Activated naive CD8-positive, alpha-beta T cell treated with anti-CD3 and anti-CD28 coated beads, Interleukin-2, amount 10 ng/mL, durations not matched to agents 7 days and 5 days (primary cell): ENCODE results near the gene TNS1. TPM values are rescaled to one million over a fixed set of nuclear protein-coding genes. Genes with fewer than 3 reads are reported as not detected.
A peak's percentile ranks its signal among the peaks of the same experiment; 100 is the strongest.
"Not testable (repeated sequence)": the region's sequence is repeated elsewhere in the genome, so short reads cannot be mapped to it uniquely, and the experiment has no call there.

ENCODE experiments used
- ATAC-seq: fragments of 150-1000 bp; cut with Tn5 transposase; one replicate; pipeline ENCODE4 v1.10.0; 2021; ENCODE audit warnings: low read depth, moderate library complexity
- POLR2A ChIA-PET: fragments of 350-600 bp; sonication (Branson Sonifier 250); formaldehyde crosslinking; loops from one replicate; lab custom pipeline; 2021; ENCODE audit warnings: antibody characterized with exemption; lab: Charles Lee
- DNase-seq: peaks from one replicate; pipeline ENCODE4 v3.0.0; 2021
- H3K27ac Mint-ChIP-seq: one replicate; pipeline ENCODE4 v1.8.0; 2022; ENCODE audit warnings: mild to moderate bottlenecking, mixed read lengths
- H3K27me3 Mint-ChIP-seq: one replicate; pipeline ENCODE4 v1.8.0; 2022; ENCODE audit warnings: mild to moderate bottlenecking, moderate library complexity, mixed read lengths
- H3K36me3 Mint-ChIP-seq: one replicate; pipeline ENCODE4 v1.8.0; 2021; ENCODE audit warnings: mild to moderate bottlenecking, mixed read lengths
- H3K4me1 Mint-ChIP-seq: one replicate; pipeline ENCODE4 v1.8.0; 2021; ENCODE audit warnings: mixed read lengths
- H3K4me3 Mint-ChIP-seq: one replicate; pipeline ENCODE4 v1.8.0; 2022; ENCODE audit warnings: mild to moderate bottlenecking, moderate library complexity, mixed read lengths
- H3K9me3 Mint-ChIP-seq: one replicate; pipeline ENCODE4 v1.8.0; 2021; ENCODE audit warnings: mixed read lengths
- total RNA-seq, 2 experiments: library from RNA; stranded (reverse); gene quantifications; one replicate each; pipeline ENCODE4 v1.2.3, GENCODE V29; 2021

TNS1 gene
- total RNA-seq, 2 experiments from 2014 or later: 15.1 to 21.2 TPM

- Mint-ChIP-seq H3K27me3 (no peaks in the 10 kb centered on the region), H3K27ac (no peak overlapping the region), H3K36me3 (no peaks in the 10 kb centered on the region), H3K4me3 (no peak overlapping the region), H3K4me1 (peaks cover 23% of the 10 kb centered on the region), H3K9me3 (no peaks in the 10 kb centered on the region)
- ATAC-seq (no peak), DNase-seq (no peak)
- POLR2A ChIA-PET: no interaction called here
These were observed 209.1 kb downstream of the TNS1 start for GRCh38 chr2:217793566-217794132.

GRCh38 chr2:217792626-217793527 lies 209.9 kb downstream of the TNS1 start:
- POLR2A ChIA-PET: interaction anchor here (1.4 kb wide), 1 partner anchor 276 kb away, joined by 4 read pairs; the partner anchor contains the start of gene RUFY4
- no peak overlapping the region for H3K4me3 Mint-ChIP-seq
- DNase-seq: no peak
- H3K27me3 Mint-ChIP-seq: no peaks in the 10 kb centered on the region
- no peak overlapping the region for H3K27ac Mint-ChIP-seq
- no peaks in the 10 kb centered on the region for H3K36me3 Mint-ChIP-seq
- ATAC-seq: no peak
- no peaks in the 10 kb centered on the region for H3K9me3 Mint-ChIP-seq
- H3K4me1 Mint-ChIP-seq: peaks cover 23% of the 10 kb centered on the region

GRCh38 chr2:217791551-217791950 lies 211.2 kb downstream of the TNS1 start:
- Mint-ChIP-seq H3K4me1 (peaks cover 17% of the 10 kb centered on the region), H3K4me3 (peak overlapping the region; percentile 2), H3K27ac (peak overlapping the region; percentile 71), H3K27me3 (no peaks in the 10 kb centered on the region), H3K9me3 (no peaks in the 10 kb centered on the region), H3K36me3 (peaks cover 2% of the 10 kb centered on the region)
- ATAC-seq (no peak), DNase-seq (no peak)
- POLR2A ChIA-PET: interaction anchor here (1.4 kb wide), 1 partner anchor 277 kb away, joined by 4 read pairs; the partner anchor contains the start of gene RUFY4

GRCh38 chr2:217790681-217791392 lies 212.0 kb downstream of the TNS1 start:
- ATAC-seq (peak; percentile 5), DNase-seq (no peak)
- H3K27me3 Mint-ChIP-seq: no peaks in the 10 kb centered on the region
- H3K36me3 Mint-ChIP-seq: peaks cover 2% of the 10 kb centered on the region
- peak overlapping the region; percentile 90 for H3K4me3 Mint-ChIP-seq
- POLR2A ChIA-PET: interaction anchor here (0.6 to 1.0 kb wide), 2 partner anchors 68 to 407 kb away, joined by 3 read pairs; no protein-coding TSS in a partner anchor
- peaks cover 15% of the 10 kb centered on the region for H3K4me1 Mint-ChIP-seq
- no peaks in the 10 kb centered on the region for H3K9me3 Mint-ChIP-seq
- peak overlapping the region; percentile 72 for H3K27ac Mint-ChIP-seq

GRCh38 chr2:217790195-217790594 lies 212.6 kb downstream of the TNS1 start:
- Mint-ChIP-seq H3K36me3 (peaks cover 2% of the 10 kb centered on the region), H3K4me3 (peak overlapping the region; percentile 90), H3K9me3 (no peaks in the 10 kb centered on the region), H3K4me1 (peaks cover 18% of the 10 kb centered on the region), H3K27me3 (no peaks in the 10 kb centered on the region), H3K27ac (peak overlapping the region; percentile 72)
- DNase-seq (no peak), ATAC-seq (peak; percentile 86)
- POLR2A ChIA-PET: interaction anchor here (0.6 to 1.6 kb wide), 4 partner anchors 69 to 408 kb away, joined by 3 to 6 read pairs (median 3); no protein-coding TSS in a partner anchor

- POLR2A ChIA-PET: interaction anchor here (0.7 to 1.6 kb wide), 3 partner anchors 69 to 252 kb away, joined by 3 to 6 read pairs (median 3); no protein-coding TSS in a partner anchor
- ATAC-seq: peak; percentile 19
- no peak for DNase-seq
These were observed 213.0 kb downstream of the TNS1 start for GRCh38 chr2:217789736-217790181.

GRCh38 chr2:217789003-217789735 lies 213.6 kb downstream of the TNS1 start:
- H3K4me3 Mint-ChIP-seq: peak overlapping the region; percentile 90
- POLR2A ChIA-PET: interaction anchor here (0.7 to 1.6 kb wide), 2 partner anchors 200 to 253 kb away, joined by 3 to 6 read pairs; no protein-coding TSS in a partner anchor
- H3K27ac Mint-ChIP-seq: peak overlapping the region; percentile 88

More at GRCh38 chr2:217789736-217790181, 213.0 kb downstream of the TNS1 start:
- peaks cover 18% of the 10 kb centered on the region for H3K4me1 Mint-ChIP-seq
- H3K4me3 Mint-ChIP-seq: peak overlapping the region; percentile 90
- H3K27ac Mint-ChIP-seq: peak overlapping the region; percentile 88
- H3K27me3 Mint-ChIP-seq: no peaks in the 10 kb centered on the region
- peaks cover 2% of the 10 kb centered on the region for H3K36me3 Mint-ChIP-seq
- H3K9me3 Mint-ChIP-seq: no peaks in the 10 kb centered on the region

GRCh38 chr2:217788669-217789002 lies 214.2 kb downstream of the TNS1 start:
- Mint-ChIP-seq H3K27ac (no peak overlapping the region), H3K4me3 (peak overlapping the region; percentile 90), H3K27me3 (peaks cover 5% of the 10 kb centered on the region), H3K4me1 (peaks cover 18% of the 10 kb centered on the region), H3K36me3 (peaks cover 3% of the 10 kb centered on the region), H3K9me3 (peaks cover 3% of the 10 kb centered on the region)
- DNase-seq (no peak), ATAC-seq (no peak)
- POLR2A ChIA-PET: interaction anchor here (1.6 kb wide), 1 partner anchor 201 kb away, joined by 6 read pairs; no protein-coding TSS in a partner anchor

More at GRCh38 chr2:217789003-217789735, 213.6 kb downstream of the TNS1 start:
- Mint-ChIP-seq H3K4me1 (peaks cover 18% of the 10 kb centered on the region), H3K9me3 (no peaks in the 10 kb centered on the region), H3K27me3 (peaks cover 1% of the 10 kb centered on the region), H3K36me3 (peaks cover 3% of the 10 kb centered on the region)
- DNase-seq: peak; percentile 84
- peak; percentile 28 for ATAC-seq

GRCh38 chr2:217787160-217787877 lies 215.5 kb downstream of the TNS1 start:
- Mint-ChIP-seq H3K27me3 (peaks cover 14% of the 10 kb centered on the region), H3K4me1 (peaks cover 17% of the 10 kb centered on the region), H3K27ac (no peak overlapping the region), H3K4me3 (no peak overlapping the region), H3K9me3 (peaks cover 8% of the 10 kb centered on the region), H3K36me3 (peaks cover 9% of the 10 kb centered on the region)
- POLR2A ChIA-PET: no interaction called here
- DNase-seq (no peak), ATAC-seq (no peak)

GRCh38 chr2:217786560-217786959 lies 216.2 kb downstream of the TNS1 start:
- POLR2A ChIA-PET, H3K9me3 Mint-ChIP-seq: not testable (repeated sequence)

GRCh38 chr2:217785544-217786045 lies 217.2 kb downstream of the TNS1 start:
- H3K27ac Mint-ChIP-seq: peak overlapping the region; percentile 52
- ATAC-seq (peak; percentile 28), DNase-seq (peak; percentile 84)
- no peak overlapping the region for H3K4me3 Mint-ChIP-seq
- peaks cover 13% of the 10 kb centered on the region for H3K36me3 Mint-ChIP-seq
- H3K9me3 Mint-ChIP-seq: peaks cover 8% of the 10 kb centered on the region
- H3K27me3 Mint-ChIP-seq: peaks cover 17% of the 10 kb centered on the region
- POLR2A ChIA-PET: interaction anchor here (0.6 kb wide), 1 partner anchor 199 kb away, joined by 3 read pairs; no protein-coding TSS in a partner anchor
- H3K4me1 Mint-ChIP-seq: peaks cover 13% of the 10 kb centered on the region

More at GRCh38 chr2:217786560-217786959, 216.2 kb downstream of the TNS1 start:
- Mint-ChIP-seq H3K4me1 (peaks cover 15% of the 10 kb centered on the region), H3K36me3 (peaks cover 10% of the 10 kb centered on the region), H3K27me3 (peaks cover 17% of the 10 kb centered on the region)
- DNase-seq, ATAC-seq, H3K27ac Mint-ChIP-seq, H3K4me3 Mint-ChIP-seq: not testable (repeated sequence)
